ENCODE measurements around the gene TICAM1.
"Not testable (repeated sequence)": the region's sequence is repeated elsewhere in the genome, so short reads cannot be mapped to it uniquely, and the experiment has no call there.

The TICAM1 gene

DNA sequence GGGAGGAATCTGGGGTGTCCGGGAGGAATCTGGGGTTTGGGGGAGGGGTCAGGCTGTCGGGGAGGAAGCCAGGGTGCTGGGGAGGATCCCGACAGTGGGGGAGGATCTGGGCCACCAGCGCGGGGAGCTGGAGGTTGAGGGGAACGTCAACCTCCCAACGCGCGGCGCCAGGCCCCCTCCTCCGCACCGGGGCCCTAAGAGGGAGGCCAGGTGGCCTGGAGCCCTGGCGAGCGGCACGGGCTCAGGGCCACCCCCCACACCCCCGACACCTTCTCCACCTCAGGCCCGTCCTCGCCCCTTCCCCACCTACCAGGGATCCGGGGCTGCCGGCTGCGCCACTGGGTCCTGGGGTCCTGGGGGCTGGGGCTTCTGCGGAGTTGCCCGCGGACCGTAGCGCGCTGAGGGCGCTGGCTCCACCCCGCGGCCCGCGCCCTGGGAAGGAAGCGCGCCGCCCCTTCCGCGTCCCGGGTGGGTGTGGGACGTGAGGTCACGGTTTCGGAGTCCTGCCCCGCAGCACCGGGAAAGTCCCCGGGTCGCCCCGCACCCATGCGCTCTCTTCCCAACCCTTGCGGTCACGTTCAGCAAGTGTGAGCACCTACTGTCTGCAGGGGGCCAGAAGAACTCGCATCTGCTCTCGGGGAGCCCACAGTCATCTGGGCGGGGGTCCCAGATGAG is at the start of gene TICAM1:
TSS of gene TICAM1 (minus strand) at position 409 of the 675 bp plus-strand sequence. CDS start 13,335 bp downstream, outside the sequence.
- peak; percentile 81 for DNase-seq

DNA sequence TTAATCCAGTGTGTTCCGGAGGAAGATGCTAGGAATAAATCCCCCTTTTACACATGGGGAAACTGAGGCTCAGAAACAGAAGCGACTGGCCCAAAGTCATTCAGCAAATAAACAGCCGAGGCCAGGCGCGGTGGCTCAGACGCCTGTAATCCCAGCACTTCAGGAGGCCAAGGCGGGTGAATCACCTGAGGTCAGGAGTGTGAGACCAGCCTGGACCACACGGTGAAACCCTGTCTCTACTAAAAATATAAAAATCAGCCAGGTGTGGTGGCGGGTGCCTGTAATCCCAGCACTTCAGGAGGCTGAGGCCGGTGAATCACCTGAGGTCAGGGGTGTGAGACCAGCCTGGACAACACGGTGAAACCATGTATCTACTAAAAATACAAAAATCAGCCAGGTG is 47.5 kb upstream of the TICAM1 start:
- no peak for DNase-seq

DNA sequence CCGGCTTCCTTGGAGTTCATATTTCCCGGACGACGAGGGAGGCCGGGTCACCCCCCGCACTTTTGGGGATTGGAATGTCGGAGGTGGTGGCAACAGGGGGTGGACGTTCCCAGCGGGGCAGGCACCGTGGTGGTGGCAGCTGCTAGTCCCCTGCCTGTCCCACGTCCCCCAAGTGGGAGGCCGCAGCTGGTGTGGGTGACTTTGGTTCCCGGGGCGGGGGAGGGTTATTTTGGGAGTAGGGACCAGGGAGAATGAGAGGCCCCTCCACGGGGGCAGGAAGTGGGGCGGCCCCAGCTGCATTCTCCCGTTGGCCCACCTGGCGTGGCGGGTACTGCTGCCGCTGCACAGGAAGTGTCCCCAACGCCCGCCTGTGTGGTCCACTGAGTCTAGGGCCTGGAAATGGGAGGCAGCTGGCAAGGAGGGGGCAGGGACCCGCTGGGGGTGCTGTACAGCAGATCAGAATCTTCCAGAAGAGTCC is 47.0 kb upstream of the TICAM1 start:
- DNase-seq, result no peak

DNA sequence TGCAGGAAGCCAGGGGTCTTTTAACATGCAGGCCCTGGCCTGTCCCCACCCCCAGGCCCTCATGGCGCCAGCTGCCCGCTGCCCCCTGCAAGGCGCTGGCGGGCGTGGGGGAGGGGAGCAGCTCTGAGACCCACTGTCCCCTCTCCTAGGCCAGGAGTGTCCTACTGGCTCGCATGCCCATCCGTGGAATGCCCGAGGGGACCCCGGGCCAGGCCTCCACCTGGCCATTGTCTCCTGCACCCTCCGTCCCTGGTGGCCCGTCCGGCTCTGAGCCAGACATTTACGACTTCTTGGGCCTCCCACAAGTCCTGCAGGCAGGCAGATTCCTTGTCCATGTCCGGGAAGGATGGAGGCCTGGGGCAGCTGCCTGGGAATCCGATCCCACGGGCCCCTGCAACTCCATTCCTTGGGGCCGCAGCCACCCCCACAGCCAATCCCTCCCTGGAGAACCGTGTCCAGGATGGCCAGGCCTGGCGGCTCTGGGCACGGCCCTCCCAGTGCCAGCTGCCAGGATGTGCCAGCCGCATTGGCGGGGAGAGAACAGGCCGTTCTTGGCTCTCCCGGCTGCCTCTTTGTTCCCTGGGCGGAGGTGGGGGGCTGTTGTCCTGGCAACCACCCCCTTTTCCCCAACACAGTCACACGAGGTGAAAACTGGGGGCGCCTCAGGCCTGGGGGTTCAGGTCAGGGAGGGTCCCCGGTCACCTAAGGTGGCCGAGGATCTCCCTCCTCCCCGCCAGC is 46.4 kb upstream of the TICAM1 start:
- DNase-seq, result no peak

DNA sequence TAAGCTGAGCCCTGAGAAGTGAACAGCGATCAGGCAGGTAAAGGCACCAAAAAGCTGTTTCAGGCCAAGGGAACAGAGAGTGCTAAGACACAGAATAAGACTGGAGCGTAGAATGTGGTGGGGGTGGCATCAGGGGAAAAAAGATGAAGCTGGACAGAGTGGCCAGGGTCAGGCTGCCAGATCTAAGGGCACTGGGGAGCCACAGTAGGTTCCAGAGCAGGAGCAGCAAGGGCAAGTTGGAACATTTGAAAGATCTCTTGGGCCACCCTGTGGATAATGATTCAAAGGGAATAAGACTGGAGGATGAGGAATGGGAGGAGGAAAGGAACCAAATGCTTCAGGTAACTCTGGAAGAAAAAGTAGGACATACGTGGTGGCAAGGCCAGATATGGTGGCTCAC is 42.4 kb upstream of the TICAM1 start:
- DNase-seq, result no peak

DNA sequence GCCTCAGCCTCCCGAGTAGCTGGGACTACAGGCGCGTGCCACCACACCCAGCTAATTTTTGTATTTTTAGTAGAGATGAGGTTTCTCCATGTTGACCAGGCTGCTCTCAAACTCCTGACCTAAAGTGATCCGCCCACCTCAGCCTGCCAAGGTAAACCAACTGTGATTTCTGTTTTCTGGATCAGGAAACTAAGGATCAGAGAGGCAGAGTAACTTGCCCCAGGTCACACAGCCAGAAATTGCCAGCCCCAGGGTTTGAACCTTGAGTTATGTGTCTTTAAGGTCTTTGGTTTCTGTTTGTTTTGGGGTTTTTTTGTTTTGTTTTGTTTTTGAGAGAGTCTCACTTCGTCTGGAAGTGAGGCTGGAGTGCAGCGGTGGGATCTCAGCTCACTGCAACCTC is 40.2 kb upstream of the TICAM1 start:
- DNase-seq, result no peak

DNA sequence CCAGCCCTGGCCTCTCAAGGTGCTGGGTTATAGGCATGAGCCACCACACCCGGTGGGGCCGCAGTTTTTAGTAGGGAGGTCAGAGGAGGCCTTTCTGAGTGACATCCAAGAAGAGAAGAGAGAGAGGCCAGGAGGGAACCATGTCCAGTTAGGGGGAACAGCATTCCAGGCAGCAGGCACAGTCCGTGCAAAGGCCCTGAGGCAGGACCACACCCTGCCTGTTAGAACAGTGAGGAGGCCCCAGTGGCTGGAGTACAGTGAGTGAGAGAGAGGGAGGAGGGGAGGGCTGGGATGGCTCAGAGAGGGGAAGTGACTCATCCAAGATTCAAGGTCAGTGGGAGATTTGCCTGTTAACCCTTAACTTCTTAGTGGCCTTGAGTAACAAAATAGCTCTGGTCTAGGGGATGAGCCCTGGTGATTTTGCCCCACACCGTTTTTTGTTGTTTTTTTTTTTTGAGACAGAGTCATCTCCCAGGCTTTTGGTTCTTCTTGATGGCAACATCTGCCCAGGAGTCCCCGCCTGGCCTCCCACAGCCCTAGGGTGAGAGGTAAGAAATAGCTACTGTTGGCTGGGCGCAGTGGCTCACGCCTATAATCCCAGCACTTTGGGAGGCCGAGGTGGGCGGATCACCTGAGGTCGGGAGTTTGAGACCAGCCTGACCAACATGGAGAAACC is 38.7 kb upstream of the TICAM1 start:
- no peak for DNase-seq

DNA sequence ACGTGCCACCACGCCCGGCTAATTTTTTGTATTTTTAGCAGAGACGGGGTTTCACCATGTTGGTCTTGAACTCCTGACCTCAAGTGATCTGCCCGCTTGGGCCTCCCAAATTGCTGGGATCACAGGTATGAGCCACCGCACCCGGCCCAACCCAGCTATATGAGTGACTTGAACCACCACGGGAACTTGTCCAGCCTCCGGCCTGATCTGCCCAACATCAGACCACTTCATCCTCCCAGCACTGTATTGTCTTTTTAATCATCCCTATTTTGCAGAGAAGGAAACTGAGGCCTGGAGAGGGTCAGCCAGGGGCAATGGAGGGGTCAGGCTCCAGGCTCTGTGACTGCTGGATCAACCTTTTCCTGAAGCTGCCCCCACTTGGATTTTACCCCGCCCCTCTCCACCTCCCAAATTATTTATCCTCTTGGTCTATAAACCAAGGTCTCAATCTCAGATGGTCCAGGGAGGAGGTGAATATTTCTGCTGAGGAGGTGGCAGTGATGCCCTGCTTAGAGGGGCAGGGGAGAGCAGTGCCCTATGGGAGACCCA is 36.8 kb upstream of the TICAM1 start:
- no peak for DNase-seq

DNA sequence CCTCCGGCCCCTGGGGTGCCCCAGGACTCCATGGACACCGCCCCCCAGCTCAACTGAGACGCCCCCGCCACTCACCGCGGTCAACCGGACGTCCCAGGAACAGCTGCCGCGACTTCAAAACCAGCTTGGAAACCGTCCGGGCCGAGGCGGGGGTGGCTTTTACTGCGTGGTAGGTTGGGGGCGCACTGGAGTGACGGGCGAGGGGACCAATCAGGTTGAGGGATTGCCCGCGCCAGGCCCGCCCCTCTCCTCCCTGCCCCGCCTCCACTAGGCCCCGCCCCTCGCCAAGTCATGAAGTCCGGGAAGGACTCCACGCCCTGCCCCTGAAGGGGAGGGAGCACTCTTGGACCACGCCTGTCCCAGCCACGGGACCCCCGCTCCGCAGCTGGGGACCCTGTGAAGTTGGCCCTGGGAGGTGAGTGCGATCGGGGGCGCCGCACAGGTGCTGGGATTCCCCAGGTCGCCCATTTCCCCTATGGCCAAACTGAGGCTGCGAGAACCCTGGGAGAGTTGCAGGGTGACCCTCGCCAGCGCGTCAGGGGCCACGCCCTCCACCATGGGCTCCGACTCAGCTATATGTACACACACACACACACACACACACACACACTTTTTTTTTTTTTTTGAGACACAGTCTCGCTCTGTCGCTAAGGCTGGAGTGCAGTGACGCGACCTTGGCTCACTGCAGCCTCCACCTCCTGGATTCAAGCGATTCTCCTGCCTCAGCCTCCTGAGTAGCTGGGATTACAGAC is 36.2 kb upstream of the TICAM1 start, which contains the start of gene PLIN3:
TSS of gene PLIN3 (minus strand) at position 134 of the 752 bp plus-strand sequence. CDS start 6,273 bp downstream, outside the sequence.
- DNase-seq, result peak; percentile 89

DNA sequence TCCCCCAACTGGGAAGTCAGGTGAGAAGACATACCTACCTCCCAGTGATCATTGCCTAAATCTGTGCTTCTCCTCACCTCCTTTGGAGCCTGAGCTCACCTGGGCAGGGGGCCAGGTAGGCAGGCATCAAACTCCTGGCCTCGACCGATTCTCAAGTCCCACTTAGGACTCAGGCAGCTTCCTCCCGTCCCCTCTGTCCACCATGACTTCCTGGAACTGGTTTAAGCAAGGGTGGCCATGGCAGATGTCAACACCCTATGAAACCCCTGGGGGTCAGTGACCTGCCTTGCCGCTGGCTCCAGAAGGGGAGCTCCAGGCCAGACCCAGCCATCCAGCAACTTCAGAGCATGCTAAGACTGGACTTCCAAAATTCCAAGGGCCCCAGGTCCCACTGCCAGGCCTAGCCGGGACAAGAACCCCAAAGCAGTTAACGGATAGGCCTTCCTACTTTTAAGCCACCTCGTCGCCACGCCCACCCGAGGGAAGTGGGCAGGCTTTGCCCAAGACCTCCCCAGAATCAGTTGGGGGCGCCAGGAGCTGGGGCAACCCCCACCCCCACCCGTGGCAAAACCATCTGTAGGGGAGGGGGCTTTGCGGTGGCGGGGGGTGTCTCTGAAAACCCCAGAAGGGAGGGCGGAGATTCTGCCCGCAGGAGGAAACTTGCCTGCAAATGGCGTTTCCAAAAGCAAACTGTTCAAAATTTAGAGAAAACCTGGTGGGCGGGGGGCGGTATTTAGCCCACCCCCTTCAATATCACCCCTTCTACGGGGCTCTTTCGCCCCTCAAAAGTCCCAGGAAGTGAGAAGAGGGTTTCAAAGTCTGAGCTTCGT is 35.3 kb upstream of the TICAM1 start:
- peak; percentile 38 for DNase-seq

DNA sequence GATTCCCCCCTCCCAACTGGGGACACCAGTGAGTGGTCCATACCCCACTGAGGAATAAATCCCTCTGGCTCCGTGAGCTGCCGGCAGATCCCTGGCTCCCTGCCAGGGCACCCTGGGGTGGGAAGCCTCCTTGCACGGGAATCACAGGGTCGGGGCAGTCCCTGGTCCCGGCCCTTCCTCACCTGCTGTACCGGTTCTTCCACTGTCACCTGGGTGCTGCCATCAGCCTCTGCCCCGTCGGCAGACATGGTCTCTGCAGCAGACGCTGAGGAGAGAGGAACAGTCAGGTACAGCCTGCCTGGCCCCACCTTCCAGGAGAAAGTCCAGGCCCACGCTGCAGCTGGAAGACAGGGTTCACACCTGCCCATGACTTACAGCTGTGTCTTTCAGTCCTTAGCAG is 29.6 kb upstream of the TICAM1 start:
- no peak for DNase-seq

DNA sequence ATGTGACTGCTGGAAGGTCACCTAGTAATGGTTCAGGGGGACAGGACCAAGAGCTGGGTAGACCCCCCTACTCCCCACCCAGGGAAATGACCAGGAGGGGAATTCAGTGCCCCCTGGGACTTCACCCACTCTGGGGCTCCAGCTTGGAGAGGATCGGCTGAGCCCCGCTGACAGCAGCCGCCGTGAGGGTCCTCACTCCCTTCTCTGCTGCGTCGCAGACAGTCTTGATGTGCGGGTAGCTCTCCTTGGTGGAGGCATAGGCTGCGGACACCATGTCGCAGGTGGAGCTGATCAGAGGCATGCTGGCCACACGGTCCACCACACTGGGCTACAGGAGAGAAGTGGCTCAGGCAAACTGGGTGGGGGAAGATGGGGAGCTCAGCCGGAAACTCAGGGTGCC is 28.2 kb upstream of the TICAM1 start:
- no peak for DNase-seq

DNA sequence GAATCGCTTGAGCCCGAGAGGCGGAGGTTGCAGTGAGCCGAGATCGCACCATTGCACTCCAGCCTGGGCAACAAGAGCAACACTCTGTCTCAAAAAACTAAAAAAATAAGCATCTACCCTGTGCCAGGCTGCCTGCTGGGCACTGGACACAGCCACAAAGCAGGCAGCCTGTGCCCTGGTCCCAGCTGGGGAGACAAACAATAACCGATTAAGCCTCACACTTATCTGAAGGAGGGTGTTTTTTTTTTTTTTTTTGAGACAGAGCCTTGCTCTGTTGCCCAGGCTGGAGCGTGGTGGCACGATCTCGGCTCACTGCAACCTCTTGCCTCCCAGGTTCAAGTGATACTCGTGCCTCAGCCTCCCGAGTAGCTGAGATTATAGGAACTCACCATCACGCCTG is 25.0 kb upstream of the TICAM1 start:
- DNase-seq, result not testable (repeated sequence)

DNA sequence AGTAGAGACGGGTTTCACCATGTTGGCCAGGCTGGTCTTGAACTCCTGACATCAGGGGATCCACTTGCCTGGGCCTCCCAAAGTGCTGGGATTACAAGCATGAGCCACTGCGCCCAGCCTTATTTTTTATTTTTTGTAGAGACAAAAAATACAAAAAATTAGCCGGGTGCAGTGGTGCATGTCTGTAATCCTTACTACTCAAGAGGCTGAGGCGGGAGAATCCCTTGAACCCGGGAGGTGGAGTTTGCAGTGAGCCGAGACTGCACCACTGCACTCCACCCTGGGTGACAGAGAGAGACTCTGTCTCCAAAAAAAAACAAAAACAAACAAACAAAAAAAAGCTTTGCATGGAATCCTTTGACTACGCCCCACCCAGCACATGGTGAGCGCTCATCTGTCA is 22.0 kb upstream of the TICAM1 start:
- DNase-seq, result not testable (repeated sequence)

DNA sequence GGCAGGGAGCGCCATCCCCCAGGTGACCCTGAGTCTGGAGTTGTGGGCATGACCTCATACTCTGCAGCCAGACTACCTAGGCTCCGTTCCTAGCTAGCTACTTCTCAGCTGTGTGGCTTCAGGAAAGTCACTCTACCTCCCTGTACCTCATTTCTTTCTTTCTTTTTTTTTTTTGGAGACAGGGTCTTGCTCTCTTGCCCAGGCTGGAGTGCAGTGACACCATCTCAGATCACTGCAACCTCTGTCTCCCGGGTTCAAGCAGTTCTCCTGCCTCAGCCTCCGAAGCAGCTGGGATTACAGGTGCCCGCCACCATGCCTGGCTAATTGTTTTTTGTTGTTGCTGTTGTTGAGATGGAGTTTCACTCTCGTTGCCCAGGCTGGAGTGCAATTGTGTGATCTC is 21.0 kb upstream of the TICAM1 start:
- DNase-seq, result no peak

DNA sequence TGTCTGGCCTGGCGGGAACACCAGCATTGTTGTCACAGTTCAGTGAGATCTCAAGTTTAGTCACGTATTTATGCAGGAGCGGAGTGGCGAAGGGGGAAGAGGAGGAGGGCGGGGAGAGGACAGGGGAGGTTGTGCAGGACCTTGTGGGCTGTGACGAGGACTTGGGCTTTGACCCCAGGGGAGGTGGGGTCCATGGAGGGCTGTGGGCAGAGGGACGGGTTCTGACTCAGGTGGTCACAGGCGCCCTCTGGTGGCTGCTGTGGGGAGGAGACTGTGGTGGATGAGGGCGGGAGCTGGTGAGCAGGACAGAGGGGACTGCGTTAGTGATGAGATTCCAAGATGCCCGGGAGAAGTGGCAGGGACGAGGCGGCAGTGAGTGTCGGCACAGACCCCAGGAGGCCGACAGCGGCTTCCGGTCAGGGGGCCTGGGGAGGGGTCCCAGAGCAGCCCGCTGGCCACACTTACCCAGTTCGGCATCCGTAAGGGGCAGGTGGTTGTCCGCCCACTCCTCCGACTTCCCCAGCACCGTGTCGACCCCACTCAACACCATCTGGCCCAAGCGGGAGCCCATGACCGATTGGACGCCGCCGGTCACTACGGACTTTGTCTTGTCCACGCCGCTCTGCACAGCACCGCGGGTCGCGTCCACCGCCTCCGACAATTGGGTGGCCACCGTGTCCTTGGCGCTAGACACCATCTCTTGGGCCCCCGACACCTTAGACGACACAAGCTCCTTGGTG is 20.2 kb upstream of the TICAM1 start:
- DNase-seq, result peak; percentile 58

DNA sequence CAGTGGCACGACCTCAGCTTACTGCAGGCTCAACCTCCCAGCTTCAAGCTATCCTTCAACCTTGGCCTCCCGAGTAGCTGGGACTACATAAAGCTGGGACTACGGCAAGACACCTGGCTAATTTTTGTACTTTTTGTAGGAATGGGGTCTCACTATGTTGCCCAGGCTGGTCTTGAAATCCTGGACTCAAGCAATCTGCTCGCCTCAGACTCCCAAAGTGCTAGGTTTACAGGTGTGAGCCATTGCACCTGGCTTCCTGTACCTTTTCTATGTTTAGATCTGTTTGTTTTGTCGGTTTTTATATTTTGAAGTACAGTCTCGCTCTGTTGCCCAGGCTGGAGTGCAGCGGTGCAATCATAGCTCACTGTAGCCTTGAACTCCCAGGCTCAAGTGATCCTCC is 17.5 kb upstream of the TICAM1 start:
- DNase-seq, result no peak

DNA sequence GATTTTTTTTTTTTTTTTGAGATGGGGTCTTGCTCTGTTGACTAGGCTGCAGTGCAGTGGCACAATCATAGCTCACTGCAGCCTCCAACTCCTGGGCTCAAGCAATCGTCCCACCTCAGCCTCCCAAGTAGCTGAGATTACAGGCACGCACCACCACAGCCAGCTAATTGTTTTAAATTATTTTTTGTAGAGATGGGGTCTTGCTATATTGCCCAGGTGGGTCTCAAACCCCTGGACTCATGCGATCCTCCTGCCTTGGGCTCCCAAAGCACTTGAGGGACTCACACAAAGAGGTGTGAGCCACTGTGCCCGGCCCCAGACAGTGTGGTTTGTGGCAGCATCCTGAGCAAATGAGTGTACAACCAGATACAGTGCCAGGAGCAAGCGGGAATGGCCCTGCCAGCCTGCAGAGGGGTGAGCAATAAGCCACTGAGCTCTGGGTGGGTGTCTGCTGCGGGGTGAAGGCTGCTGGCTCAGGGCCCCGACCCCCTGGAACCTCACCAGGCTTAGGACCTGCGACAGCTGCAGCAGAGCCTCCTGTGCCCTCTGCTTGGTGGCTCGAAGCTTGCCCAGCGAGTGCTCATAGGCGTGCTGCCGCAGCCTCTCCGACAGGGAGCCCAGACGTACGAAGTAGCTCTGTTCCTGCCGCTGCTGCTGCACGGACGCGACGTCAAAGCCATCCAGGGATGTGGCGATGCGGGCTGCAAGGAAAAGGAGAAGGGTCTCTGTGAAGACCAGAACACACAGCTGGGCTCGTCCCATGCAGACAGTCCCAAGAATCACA is 15.9 kb upstream of the TICAM1 start:
- DNase-seq, result no peak

DNA sequence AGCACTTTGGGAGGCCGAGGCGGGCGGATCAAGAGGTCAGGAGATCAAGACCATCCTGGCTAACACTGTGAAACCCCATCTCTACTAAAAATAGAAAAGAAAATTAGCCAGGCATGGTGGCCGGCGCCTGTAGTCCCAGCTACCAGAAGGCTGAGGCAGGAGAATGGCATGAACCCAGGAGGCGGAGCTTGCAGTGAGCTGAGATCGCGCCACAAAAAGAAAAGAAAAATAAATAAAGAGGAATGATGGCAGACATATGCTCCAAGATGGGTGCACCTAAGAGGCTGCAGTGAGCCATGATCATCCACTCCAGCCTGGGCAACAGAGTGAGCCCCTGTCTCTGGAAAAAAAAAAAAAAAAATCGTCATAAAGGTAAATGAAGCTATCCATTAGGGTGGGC is 14.5 kb upstream of the TICAM1 start:
- not testable (repeated sequence) for DNase-seq

Data from stimulated activated naive CD4-positive, alpha-beta T cell treated with Interleukin-2 at 50 U/mL for 16 hours (primary cell).